GM19455 (cell line): ENCODE results near the gene ITIH3.
"Not testable (repeated sequence)": the region's sequence is repeated elsewhere in the genome, so short reads cannot be mapped to it uniquely, and the experiment has no call there.

Experiments
- ATAC-seq: cut with Tn5 transposase; IDR thresholded peaks from one replicate; pipeline ENCODE4 v1.9.1; 2021; ENCODE audit not compliant: unreplicated experiment

ITIH3 gene, protein sequence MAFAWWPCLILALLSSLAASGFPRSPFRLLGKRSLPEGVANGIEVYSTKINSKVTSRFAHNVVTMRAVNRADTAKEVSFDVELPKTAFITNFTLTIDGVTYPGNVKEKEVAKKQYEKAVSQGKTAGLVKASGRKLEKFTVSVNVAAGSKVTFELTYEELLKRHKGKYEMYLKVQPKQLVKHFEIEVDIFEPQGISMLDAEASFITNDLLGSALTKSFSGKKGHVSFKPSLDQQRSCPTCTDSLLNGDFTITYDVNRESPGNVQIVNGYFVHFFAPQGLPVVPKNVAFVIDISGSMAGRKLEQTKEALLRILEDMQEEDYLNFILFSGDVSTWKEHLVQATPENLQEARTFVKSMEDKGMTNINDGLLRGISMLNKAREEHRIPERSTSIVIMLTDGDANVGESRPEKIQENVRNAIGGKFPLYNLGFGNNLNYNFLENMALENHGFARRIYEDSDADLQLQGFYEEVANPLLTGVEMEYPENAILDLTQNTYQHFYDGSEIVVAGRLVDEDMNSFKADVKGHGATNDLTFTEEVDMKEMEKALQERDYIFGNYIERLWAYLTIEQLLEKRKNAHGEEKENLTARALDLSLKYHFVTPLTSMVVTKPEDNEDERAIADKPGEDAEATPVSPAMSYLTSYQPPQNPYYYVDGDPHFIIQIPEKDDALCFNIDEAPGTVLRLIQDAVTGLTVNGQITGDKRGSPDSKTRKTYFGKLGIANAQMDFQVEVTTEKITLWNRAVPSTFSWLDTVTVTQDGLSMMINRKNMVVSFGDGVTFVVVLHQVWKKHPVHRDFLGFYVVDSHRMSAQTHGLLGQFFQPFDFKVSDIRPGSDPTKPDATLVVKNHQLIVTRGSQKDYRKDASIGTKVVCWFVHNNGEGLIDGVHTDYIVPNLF

DNA sequence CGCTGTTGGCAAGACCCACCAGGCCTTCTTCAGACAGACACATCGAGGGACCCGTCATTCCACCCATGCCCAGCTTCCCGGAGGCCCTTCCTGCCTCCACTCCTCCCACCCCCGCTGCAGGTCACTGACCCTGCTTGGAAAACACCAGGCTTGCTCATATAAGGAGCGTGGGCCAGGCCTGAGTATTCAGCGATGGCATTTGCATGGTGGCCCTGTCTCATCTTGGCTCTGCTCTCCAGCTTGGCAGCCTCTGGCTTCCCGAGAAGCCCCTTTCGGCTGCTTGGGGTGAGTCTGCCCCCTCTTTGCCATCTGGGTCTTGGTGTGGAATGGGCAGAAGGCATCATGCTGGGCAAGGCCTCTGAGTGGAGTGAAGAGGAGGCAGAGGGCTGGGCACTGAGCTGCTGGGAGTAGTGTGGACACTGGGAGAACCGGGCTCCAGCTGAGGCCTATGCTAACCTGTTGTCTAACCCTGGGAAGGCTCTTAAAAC is at the start of gene ITIH3:
Gene ITIH3, plus strand, starts transcription at position 185 of the 488 bp plus-strand sequence. Its CDS starts 8 bp downstream, at position 193.
- no peak for ATAC-seq

DNA sequence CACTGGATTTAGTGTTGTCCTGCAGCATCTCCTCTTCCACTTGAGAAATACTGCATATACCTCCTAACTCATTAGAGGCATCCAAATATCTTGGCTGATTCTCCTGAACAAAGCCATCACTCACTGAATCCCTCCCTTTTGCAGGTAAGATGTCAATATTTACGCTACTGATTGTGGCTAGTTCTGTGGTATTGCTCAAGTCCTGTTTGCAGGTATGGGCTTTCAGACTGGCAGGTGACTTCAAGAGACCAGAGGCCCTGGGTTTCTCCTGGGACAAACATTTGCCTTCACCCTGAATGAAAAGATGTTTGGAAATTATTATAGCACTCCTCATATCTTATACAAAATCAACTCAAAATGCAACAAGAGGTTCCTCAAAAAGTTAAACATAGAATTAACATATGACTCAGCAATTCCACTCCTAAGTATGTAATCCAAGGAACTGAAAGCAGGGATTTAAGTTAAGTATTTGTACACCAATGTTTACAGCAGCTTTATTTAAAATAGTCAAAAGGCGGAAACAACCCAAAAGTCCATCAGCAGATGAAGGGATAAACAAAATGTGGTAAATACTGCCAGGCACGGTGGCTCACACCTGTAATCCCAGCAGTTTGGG is 42.4 kb upstream of the ITIH3 start:
- ATAC-seq, result no peak

DNA sequence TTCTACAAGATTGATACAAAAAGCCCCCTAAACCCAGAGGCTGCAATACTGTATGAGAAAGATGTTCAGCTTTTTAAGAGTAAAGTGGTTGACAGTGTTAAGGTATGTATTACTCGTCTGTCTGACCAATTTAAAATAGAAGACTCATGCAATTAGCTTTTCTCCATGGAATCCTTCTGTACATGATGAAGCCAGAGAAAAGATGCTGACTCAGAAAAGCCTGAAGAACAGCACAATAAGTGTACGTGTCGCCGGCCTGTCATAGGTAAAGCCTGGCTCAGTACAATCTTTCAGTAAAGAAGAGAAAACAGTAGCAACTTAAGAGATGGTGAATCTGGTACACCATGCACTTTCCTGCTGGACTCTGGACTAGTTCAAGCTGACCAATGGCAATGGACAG is 40.2 kb upstream of the ITIH3 start:
- ATAC-seq, result no peak

DNA sequence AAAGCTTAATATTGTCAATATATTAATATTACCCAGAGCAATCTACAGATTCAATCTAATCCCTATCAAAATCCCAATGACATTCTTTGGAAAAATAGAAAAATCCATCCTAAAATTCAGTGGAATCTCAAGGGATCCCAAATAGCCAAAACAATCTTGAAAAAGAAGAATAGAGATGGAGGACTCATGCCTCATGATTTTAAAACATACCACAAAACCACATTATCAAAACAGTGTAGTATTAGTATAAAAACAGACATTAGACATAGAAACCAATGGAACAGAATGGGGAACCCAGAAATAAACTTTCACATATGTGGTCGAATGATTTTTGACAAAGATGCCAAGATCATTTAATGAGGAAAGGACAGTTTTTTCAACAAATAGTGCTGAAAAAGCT is 38.5 kb upstream of the ITIH3 start:
- no peak for ATAC-seq

DNA sequence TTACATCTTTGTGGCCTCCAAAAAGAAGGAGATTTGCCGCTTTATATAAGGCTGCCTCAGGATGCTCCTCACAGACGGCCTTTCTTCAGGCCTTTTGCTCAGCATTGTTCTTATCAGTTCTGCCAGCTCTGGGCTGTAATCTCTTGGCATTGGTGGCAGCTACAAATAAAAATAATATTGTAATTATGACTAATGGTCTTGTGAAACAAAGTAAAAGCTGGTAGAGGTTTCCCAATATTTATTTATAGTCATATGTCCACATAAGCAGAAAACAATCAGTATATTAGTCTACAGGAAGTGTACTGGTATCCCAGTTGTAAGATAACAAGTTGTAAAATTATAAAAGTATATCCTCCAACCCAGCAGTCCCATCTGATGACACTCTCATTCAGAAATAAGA is 31.1 kb upstream of the ITIH3 start:
- no peak for ATAC-seq

DNA sequence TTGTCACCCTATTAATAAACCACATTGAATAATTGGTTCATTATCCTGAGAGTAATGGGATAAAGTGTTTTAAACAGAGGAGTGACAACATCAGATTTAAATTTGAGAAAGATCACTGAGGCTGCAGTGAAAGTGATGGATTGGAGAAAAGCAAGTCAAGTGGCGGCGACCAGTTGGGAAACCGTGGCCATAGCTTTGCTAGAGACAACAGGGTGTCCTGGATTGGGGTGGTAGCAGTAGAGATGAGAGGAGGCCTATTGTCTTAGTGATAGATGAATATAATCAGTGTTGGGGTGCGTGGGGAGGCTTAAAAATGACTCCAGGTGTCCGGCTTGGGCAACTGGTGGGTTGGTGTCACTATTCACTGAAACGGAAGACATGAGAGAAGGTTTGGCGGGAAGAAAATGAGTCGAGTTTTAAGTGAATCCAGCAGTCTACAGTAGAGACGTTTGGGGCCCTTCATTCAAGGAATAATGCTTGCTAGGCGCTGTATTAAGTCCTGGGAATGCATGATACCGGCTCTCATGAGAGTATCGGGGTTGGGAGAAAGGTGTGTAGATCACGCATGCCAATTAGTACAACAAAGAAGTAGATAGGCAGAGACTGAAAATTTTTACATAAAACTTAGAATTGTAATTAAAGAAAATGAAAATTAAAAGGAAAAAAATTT is 24.7 kb upstream of the ITIH3 start:
- no peak for ATAC-seq

DNA sequence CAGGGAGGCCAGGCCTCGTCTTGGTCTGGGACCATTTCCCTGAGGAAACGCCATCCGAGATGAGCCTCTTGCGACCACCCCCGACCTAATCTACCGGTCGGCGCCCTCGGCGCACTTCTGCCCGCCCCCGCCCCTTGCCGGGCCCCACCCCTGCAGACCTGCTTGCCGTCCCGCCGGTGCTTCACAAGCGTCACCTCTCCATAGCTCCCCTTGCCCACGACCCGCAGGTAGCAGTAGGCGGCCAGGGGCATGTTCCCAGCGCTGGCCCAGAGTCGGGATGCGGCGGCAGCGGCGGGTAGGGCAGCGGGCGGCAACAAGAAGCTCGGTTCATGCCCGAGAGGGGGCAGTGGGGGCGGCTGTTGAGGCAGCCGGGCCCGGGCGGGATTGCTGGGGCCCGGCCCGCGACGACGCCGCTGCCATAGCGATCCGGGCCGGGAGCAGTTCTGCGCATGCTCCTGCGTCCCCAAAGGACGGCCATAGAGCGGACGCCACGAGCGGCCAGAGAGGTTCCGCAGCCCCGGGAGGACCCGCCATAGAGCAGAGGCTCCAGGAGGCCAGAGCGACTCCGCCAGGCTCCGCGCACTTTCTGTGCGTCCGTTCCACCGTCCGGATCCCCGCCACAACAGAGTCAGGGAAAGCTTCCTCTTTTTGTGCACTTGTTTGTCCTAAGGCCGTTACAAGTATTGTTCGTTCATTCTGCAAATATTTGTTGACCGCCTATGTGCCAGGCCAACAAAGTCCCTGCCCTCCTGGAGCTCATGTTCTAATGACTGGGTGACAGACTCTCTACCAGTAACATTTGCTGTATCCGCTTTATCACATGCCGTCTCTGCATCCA is 23.9 kb upstream of the ITIH3 start, which contains the start of gene NEK4:
Gene NEK4, minus strand, starts transcription at position 445 of the 838 bp plus-strand sequence. Its CDS starts 194 bp downstream, at position 251.
- peak; percentile 88 for ATAC-seq

DNA sequence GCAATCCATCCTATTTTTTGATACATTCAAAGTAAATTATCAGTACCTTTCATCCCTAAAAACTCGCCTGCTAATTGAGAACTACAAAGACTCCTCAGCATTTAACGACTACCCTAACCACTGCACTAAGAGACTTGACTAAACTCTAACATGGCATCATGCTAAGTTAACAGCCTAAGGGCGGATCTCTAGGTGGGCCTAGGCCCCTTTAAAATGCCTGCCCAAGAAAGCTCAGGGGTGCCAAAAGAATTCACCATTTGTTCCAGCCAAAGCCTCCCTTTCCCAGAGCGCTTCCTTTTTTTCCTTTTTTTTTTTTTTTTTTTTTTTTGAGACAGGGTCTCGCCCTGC is 23.3 kb upstream of the ITIH3 start:
- ATAC-seq, result no peak

DNA sequence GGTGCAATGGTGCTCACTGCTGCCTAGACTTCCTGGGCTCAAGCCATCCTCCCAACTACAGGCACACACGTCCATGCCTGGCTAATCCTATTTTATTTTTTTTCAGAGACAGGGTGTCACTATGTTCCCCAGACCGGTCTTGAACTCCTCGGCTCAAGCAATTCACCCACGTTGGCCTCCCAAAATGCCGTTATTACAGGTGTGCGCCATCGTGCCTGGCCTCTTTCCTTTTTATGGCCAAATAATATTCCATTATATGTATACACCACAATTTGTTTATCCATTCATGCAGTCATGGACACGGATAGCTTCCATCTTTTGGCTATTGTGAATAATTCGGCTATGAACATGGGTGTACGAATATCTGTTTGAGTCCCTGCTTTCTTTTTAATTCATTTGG is 22.9 kb upstream of the ITIH3 start:
- no peak for ATAC-seq

DNA sequence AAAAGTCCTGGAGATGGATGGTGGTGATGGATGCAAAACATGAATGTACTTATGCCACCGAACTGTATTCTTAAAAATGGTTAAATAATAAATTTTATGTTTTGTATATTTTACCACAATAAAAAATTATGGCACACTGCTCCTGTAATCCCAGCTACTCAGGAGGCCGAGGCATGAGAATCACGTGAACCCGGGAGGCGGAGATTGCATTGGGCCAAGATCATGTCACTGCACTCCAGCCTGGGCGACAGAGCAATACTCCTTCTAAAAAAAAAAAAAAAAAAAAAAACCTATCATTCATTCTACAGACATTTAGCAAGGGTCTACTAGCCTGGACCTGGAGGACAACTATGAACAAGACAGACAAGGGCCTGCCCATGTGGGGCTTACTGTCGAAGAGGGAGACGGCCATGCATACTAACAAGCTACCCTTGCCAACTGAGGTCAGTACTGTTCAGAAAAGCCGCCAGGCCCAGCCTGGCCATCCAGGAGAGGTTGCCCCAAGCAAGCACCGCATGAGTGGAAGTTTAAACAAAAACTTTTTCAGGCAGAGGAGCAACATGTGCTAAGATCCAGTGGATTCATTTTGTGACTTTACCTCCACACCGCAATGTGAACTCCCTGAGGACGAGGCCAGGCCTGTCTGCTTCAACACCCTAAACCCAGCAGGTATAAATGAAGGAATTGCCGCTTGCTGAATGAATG is 21.1 kb upstream of the ITIH3 start:
- ATAC-seq, result no peak

DNA sequence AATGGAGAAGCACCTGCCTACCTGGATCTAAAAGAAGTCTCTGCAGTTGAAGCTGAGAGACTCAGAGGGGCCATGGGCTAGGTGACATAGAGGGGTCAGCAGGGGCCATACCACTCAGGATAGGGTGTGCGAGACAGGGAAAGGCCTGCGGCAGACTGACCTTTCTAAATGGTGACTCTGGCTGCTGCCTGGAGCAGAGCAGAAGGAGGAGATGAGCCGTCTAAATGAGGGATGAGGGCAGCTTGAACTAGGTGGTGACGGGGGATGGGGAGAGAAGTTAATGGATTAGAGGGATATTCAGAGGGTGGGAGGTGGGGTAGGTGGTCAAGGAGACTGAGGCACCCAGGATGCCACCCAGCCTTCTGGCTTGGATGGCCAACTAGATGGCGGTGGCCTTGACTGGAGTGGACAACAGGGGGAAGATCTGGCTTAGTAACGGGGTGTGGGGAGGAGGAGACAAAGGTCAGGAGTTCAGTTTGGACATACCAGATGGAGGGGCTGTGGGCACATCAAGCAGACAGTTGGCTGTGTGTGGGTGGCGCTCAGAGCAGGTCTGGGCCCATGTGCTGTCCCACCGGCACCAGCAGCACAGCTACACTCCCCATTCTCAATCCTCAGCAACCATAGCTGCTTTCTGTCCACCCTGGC is 20.4 kb upstream of the ITIH3 start:
- no peak for ATAC-seq

DNA sequence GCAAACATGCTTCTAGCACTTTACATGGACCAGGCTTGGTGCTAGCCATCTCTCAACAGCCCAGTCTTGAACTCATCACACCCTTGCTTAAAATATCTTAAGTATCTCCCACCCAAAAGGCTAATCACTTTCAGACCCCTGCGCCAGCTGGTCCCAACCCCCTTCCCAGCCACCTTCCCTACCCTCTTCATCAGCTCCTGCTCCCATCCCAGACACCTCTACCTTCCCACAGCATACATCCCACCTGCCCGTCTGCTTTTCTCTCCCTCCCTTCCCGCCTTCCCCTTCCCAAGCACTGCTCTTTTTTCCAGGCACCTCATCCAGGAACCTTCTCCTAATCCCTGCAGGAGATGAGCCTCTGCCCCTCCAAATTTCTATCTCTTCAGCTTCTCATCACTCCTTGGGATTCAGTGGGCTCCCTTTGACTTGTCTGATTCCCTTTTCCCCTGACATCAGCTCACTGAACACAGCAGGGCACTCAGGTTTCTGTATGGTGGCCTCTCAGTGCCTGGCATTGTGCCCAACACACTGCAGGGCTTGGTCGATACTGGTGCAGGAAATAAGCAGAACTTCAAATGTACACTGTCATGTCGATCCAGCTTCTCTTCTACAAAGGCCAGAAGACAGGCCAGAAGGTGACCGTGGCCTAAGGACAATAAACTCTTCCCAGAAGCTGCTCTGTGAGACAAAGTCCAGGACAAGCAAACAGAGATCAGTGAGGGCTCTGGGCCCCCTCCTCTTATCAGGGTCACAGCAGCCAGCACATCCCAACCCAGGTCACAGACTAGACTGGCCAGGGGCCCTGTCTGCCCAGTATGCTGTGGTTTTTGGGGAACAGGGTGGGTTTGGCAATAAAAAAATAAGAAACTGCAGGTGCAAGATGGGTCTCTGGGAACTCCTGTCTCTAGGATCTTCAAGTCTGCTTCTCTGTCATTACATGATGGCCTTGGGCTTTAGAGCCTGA is 19.4 kb upstream of the ITIH3 start:
- no peak for ATAC-seq

DNA sequence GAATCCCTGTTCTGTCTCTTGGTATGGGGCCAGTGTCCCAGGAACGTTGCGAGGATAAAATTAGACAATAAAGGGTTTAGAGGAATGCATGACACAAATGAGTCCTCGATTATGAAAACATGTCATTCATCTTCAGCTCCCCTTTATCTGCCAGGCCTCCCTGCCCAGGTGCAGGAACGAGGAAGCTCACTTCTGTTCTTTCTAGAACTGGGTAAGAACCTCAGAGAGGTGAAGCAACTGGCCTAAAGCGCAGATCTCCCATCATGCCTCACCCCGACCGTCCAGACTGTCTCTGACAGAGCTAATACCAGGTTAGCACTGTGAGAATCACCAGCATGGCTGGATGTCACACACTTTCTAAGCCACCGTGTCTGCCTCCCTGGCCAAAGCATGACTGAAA is 18.7 kb upstream of the ITIH3 start:
- ATAC-seq, result no peak

DNA sequence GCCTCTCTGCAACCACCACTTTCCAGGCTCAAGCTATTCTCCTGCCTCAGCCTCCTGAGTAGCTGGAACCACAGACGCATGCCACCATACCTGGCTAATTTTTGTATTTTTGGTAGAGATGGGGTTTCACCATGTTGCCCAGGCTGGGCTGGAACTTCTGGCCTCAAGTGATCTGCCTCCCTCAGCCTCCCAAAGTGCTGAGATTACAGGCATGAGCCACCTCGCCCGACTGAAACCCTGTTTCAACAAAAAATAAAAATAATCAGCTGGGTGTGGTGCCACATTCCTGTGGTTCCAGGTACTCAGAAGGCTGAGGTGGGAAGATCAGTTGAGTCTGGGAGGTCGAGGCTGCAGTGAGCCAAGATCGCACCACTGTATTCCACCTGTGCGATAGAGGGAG is 18.1 kb upstream of the ITIH3 start:
- ATAC-seq, result not testable (repeated sequence)

DNA sequence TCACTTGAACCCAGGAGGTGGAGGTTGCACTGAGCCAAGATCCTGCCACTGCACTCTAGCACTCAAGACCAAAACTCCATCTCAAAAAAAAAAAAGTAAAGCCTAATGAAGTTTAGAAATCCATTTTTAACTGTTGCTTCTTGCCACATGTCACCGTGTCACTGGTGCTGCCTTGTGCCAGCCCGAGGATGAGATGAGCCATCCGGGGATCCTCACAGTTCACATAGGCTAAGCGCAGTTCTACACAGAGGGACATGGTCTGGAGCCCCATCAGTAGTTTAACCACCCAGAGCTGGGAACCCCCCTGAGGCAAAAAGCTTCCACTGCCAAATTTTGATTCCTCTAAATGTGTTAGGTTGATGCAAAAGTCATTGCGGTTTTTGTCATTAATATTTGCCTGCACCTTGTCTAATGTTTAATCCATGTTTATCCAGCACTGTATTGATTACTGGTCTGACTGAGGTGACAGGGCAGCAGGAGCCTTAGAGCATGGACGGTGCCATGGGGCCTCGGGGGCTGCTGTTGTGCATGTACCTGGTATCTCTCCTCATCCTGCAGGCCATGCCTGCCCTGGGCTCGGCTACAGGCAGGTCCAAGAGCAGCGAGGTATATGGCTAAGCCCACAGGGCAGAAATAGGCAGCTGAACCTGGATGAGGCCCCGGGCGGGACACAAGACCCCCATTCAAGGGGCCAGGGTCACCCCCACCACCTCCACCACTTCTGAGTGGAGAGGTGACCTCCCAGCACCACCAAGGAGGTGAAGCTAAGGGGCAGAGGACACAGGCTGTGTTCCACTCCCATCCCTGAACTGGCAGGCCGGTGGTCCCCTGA is 17.3 kb upstream of the ITIH3 start, which contains the start of gene ITIH1:
Gene ITIH1, plus strand, starts transcription at position 473 of the 832 bp plus-strand sequence. Its CDS starts 17 bp downstream, at position 490.
- no peak for ATAC-seq

DNA sequence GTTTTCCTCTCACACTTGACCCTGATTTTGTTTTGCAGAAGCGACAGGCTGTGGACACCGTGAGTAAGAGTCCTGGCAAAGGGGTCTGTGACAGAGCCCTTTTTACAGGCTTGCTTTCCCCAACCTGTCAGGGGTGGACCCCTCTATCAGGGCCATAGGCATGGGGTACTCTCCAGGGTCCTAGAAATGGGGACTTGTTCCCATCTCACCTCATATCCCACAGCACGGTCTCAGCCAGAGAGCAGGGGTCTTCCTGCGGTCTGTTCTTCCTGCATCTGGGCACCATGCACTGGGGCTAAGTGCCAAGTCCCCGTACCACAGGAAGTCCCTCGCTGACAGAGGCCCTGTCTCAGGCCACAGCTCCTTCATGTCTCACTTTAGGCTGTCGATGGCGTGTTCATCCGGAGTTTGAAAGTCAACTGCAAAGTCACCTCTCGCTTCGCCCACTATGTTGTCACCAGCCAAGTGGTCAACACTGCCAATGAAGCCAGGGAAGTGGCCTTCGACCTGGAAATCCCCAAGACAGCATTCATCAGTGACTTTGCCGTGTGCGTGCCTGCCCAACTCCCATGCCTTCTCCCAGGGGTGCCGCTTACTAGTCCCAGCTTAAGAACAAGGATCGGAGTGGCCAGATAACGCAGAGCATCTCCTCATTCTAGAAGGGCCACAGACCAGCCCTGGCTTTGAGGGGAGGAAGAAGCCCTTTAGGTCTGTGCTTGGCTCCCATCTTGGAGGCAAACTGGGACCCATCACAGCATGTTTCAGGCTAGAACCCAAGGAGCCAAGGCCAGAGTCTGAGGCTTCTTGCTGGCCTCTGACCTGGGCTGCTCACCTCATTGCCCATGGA is 16.4 kb upstream of the ITIH3 start:
- ATAC-seq, result no peak
